Measurements from ENCODE around the gene UBE4B. TPM values are rescaled to one million over a fixed set of nuclear protein-coding genes. Genes with fewer than 3 reads are reported as not detected.
"Not testable (repeated sequence)": the region's sequence is repeated elsewhere in the genome, so short reads cannot be mapped to it uniquely, and the experiment has no call there.

UBE4B gene
- total RNA-seq, 1 experiment from 2014 or later = 80.8 TPM

- ChIA-PET POLR2A (no interaction called here), CTCF (no interaction called here)
- DNase-seq (ENCODE audit: low spot score) (no peak), ATAC-seq (no peak)
- Mint-ChIP-seq H3K9me3 (no peaks in the 10 kb centered on the region; the same call in 1 of the 2 replicates), H3K4me1 (0 out of 2 replicates have a peak, but pooled peaks cover under 1% of the 10 kb centered on the region), H3K36me3 (no peaks in the 10 kb centered on the region), H3K27me3 (ENCODE audit: low read depth) (no peaks in the 10 kb centered on the region), H3K4me3 (no peak overlapping the region), H3K27ac (no peak overlapping the region)
- no peak for TF ChIP-seq ZNF423 (CRISPR knock-in tag; IDR thresholded peaks at IDR 0.05)
- TF ChIP-seq, protein P1, sequence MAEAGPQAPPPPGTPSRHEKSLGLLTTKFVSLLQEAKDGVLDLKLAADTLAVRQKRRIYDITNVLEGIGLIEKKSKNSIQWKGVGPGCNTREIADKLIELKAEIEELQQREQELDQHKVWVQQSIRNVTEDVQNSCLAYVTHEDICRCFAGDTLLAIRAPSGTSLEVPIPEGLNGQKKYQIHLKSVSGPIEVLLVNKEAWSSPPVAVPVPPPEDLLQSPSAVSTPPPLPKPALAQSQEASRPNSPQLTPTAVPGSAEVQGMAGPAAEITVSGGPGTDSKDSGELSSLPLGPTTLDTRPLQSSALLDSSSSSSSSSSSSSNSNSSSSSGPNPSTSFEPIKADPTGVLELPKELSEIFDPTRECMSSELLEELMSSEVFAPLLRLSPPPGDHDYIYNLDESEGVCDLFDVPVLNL (CRISPR knock-in tag; IDR thresholded peaks at IDR 0.05; ENCODE audit: borderline replicate concordance, low read depth) = no peak
Measured at GRCh38 chr1:10027027-10027426, 5.7 kb upstream of the UBE4B start.

GRCh38 chr1:10028956-10029500 lies 3.7 kb upstream of the UBE4B start:
- H3K36me3 Mint-ChIP-seq; ATAC-seq; H3K9me3 Mint-ChIP-seq; H3K27me3 Mint-ChIP-seq (ENCODE audit: low read depth); H3K27ac Mint-ChIP-seq; CTCF ChIA-PET; DNase-seq (ENCODE audit: low spot score); H3K4me3 Mint-ChIP-seq; POLR2A ChIA-PET; H3K4me1 Mint-ChIP-seq: not testable (repeated sequence)

- DNase-seq (ENCODE audit: low spot score) (no peak), ATAC-seq (no peak)
- H3K9me3 Mint-ChIP-seq = no peaks in the 10 kb centered on the region; the same call in 1 of the 2 replicates
- H3K27me3 Mint-ChIP-seq (ENCODE audit: low read depth) = no peaks in the 10 kb centered on the region
- no peak overlapping the region for H3K4me3 Mint-ChIP-seq
- peaks cover 19% of the 10 kb centered on the region for H3K4me1 Mint-ChIP-seq
- POLR2A ChIA-PET = no interaction called here
- no peak overlapping the region for H3K27ac Mint-ChIP-seq
- CTCF ChIA-PET = no interaction called here
- 0 out of 2 replicates have a peak, but pooled peaks cover 2% of the 10 kb centered on the region for H3K36me3 Mint-ChIP-seq
- no peak for TF ChIP-seq TEAD4 (CRISPR knock-in tag; IDR thresholded peaks at IDR 0.05)
- TF ChIP-seq ZNF317 (CRISPR knock-in tag; IDR thresholded peaks at IDR 0.05; ENCODE audit: borderline replicate concordance, low read depth) = no peak
- TF ChIP-seq ZNF396 (CRISPR knock-in tag; IDR thresholded peaks at IDR 0.05; ENCODE audit: borderline replicate concordance) = no peak
- no peak for TF ChIP-seq ZNF671 (CRISPR knock-in tag; IDR thresholded peaks at IDR 0.05)
Measured at GRCh38 chr1:10031461-10031860, 1.3 kb upstream of the UBE4B start.

DNA sequence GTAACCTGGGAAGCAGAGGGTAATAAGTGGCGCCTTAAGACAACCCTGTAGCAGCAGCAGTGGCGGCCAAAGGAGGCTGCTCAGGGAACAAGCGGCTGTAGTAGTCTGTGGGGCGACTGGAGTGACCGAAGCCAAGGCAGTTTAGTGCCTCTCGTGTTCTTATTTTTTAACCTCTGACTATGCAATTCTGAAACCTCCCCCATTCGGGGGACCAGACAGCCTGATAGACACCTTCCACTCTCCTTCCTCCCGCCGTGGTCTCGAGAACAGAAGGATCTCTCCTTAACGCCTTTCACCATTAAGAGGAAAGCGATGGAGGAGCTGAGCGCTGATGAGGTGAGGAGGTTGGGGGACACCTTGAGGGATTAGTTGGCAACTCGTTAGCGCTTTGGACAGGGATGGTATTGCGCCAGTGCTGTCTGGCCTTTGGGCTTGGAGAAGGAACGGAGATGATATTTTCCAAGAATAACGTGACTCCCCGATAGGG lies 644 bp downstream of the UBE4B start:
- DNase-seq (ENCODE audit: low spot score) (peak; percentile 25), ATAC-seq (peak; percentile 6)
- Mint-ChIP-seq H3K4me3 (peak overlapping the region; percentile 83), H3K36me3 (0 out of 2 replicates have a peak, but pooled peaks cover 2% of the 10 kb centered on the region), H3K4me1 (peaks cover 19% of the 10 kb centered on the region), H3K27me3 (ENCODE audit: low read depth) (no peaks in the 10 kb centered on the region), H3K9me3 (no peaks in the 10 kb centered on the region), H3K27ac (peak overlapping the region; percentile 96)
- CTCF ChIA-PET = interaction anchor here (0.7 to 2.5 kb wide), 7 partner anchors 13 to 312 kb away, joined by 3 to 12 read pairs (median 4); partner anchors contain the start of gene KIF1B
- TF ChIP-seq ZBTB21 (CRISPR knock-in tag; IDR thresholded peaks at IDR 0.05; ENCODE audit: borderline replicate concordance) (no peak), NFE2L1 (CRISPR knock-in tag; IDR thresholded peaks at IDR 0.05) (0 out of 2 replicates have a peak, but pooled peaks have one; percentile 17)
- TF ChIP-seq, protein P2, sequence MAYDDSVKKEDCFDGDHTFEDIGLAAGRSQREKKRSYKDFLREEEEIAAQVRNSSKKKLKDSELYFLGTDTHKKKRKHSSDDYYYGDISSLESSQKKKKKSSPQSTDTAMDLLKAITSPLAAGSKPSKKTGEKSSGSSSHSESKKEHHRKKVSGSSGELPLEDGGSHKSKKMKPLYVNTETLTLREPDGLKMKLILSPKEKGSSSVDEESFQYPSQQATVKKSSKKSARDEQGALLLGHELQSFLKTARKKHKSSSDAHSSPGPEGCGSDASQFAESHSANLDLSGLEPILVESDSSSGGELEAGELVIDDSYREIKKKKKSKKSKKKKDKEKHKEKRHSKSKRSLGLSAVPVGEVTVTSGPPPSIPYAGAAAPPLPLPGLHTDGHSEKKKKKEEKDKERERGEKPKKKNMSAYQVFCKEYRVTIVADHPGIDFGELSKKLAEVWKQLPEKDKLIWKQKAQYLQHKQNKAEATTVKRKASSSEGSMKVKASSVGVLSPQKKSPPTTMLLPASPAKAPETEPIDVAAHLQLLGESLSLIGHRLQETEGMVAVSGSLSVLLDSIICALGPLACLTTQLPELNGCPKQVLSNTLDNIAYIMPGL (CRISPR knock-in tag; IDR thresholded peaks at IDR 0.05) = 0 out of 2 replicates have a peak, but pooled peaks have one; percentile 12
- POLR2A ChIA-PET = interaction anchor here (0.6 to 2.5 kb wide), 4 partner anchors 13 to 1230 kb away, joined by 3 to 8 read pairs (median 3); no protein-coding TSS in a partner anchor

- TF ChIP-seq MXD4 (CRISPR knock-in tag; IDR thresholded peaks at IDR 0.05; ENCODE audit: borderline replicate concordance) (no peak), CREM (CRISPR knock-in tag; IDR thresholded peaks at IDR 0.05) (no peak), RELA (CRISPR knock-in tag; IDR thresholded peaks at IDR 0.05; ENCODE audit: borderline replicate concordance) (no peak), ZNF396 (CRISPR knock-in tag; IDR thresholded peaks at IDR 0.05; ENCODE audit: borderline replicate concordance) (no peak)
- ChIA-PET POLR2A (interaction anchor here (0.6 kb wide), 1 partner anchor 176 kb away, joined by 4 read pairs; no protein-coding TSS in a partner anchor), CTCF (no interaction called here)
- no peak overlapping the region for H3K4me3 Mint-ChIP-seq
- ATAC-seq (no peak), DNase-seq (ENCODE audit: low spot score) (no peak)
- no peaks in the 10 kb centered on the region for H3K27me3 Mint-ChIP-seq (ENCODE audit: low read depth)
- no peaks in the 10 kb centered on the region for H3K9me3 Mint-ChIP-seq
- no peak overlapping the region for H3K27ac Mint-ChIP-seq
- peaks cover 24% of the 10 kb centered on the region for H3K4me1 Mint-ChIP-seq
- peaks cover 5% of the 10 kb centered on the region; the same call in 1 of the 2 replicates for H3K36me3 Mint-ChIP-seq
Measured at GRCh38 chr1:10042746-10043145, 10.0 kb downstream of the UBE4B start.

All from WTC11 (cell line).